CD14-positive monocyte (primary cell): ENCODE results near the gene USP53. TPM values are rescaled to one million over a fixed set of nuclear protein-coding genes. Genes with fewer than 3 reads are reported as not detected.

Experiments used
- DNase-seq, 3 donors: peaks; one replicate each; pipeline ENCODE4 v3.0.0-alpha.2; 2011 to 2022
- H2AFZ ChIP-seq: 2 replicates; pipeline ENCODE4 v1.6.0; 2012; ENCODE audit warnings: mild to moderate bottlenecking, low read depth, low read length, inconsistent platforms; ENCODE audit not compliant: insufficient read depth, poor library complexity, severe bottlenecking
- H3K27ac ChIP-seq, 2 donors: 1 replicate in 1 of 2; 2 replicates in 1 of 2; pipeline ENCODE4 v1.5.1; 2012 to 2013; ENCODE audit warnings: low read length in 2 of 2, control low read depth in 1 of 2, inconsistent platforms in 1 of 2, low read depth in 1 of 2, mild to moderate bottlenecking in 1 of 2
- H3K27me3 ChIP-seq, 2 donors: one replicate each; pipeline versions ENCODE4 v1.6.0 to v1.6.1; 2011 to 2013; ENCODE audit warnings: low read length in 2 of 2; ENCODE audit not compliant: control insufficient read depth in 2 of 2, insufficient read depth in 2 of 2
- H3K36me3 ChIP-seq, 2 donors: replicated peaks in 1 of 2; 1 replicate in 1 of 2; 2 replicates in 1 of 2; pipeline versions ENCODE4 v1.5.1 to v1.6.1; 2012 to 2013; ENCODE audit warnings: low read length in 2 of 2, control low read depth in 1 of 2, inconsistent platforms in 1 of 2, mild to moderate bottlenecking in 1 of 2; ENCODE audit not compliant: insufficient read depth in 2 of 2, control insufficient read depth in 1 of 2
- H3K4me1 ChIP-seq, 2 donors: 1 replicate in 1 of 2; 2 replicates in 1 of 2; pipeline versions ENCODE4 v1.5.1 to v1.6.1; 2012 to 2013; ENCODE audit warnings: low read length in 2 of 2, control low read depth in 1 of 2, inconsistent platforms in 1 of 2, mild to moderate bottlenecking in 1 of 2, moderate library complexity in 1 of 2; ENCODE audit not compliant: insufficient read depth in 2 of 2, control insufficient read depth in 1 of 2
- H3K4me2 ChIP-seq: replicated peaks from 2 replicates; pipeline ENCODE3; 2012; ENCODE audit warnings: low read length, moderate library complexity, mild to moderate bottlenecking; ENCODE audit not compliant: poor library complexity, severe bottlenecking; ENCODE audit errors: extremely low read depth
- H3K4me3 ChIP-seq, 3 experiments: fragments of 200-600 bp in 1 of 3; sonication (generic) in 1 of 3; replicated peaks in 1 of 3; 1 replicate in 2 of 3; 2 replicates in 1 of 3; pipeline ENCODE4 v1.5.1; 2011 to 2013; ENCODE audit warnings: low read length in 3 of 3, mild to moderate bottlenecking in 3 of 3, control low read depth in 2 of 3, low read depth in 2 of 3, inconsistent platforms in 1 of 3, moderate library complexity in 1 of 3
- H3K79me2 ChIP-seq: 2 replicates; pipeline ENCODE4 v1.6.0; 2012; ENCODE audit warnings: mild to moderate bottlenecking, control low read depth, inconsistent platforms, low read length, moderate library complexity; ENCODE audit not compliant: insufficient read depth
- H3K9ac ChIP-seq: 2 replicates; pipeline ENCODE4 v1.6.0; 2017; ENCODE audit warnings: low read length, mild to moderate bottlenecking; ENCODE audit not compliant: insufficient read depth, poor library complexity, severe bottlenecking
- H3K9me3 ChIP-seq, 2 donors: replicated peaks in 1 of 2; 1 replicate in 1 of 2; 2 replicates in 1 of 2; pipeline versions ENCODE4 v1.5.1 to v1.6.1; 2012 to 2013; ENCODE audit warnings: low read length in 2 of 2, control low read depth in 1 of 2; ENCODE audit not compliant: control insufficient read depth in 1 of 2, insufficient read depth in 1 of 2
- H4K20me1 ChIP-seq: 2 replicates; pipeline ENCODE4 v1.6.0; 2012; ENCODE audit warnings: mild to moderate bottlenecking, low read length, control low read depth, moderate library complexity; ENCODE audit not compliant: insufficient read depth
- H3K27ac Mint-ChIP-seq, 7 donors: one replicate each; pipeline ENCODE4 v1.8.0; 2020; ENCODE audit warnings: mild to moderate bottlenecking in 7 of 7, mixed read lengths in 7 of 7, moderate library complexity in 6 of 7, inconsistent platforms in 2 of 7
- H3K27me3 Mint-ChIP-seq, 3 donors: one replicate each; pipeline ENCODE4 v1.8.0; 2021 to 2022; ENCODE audit warnings: low read depth in 3 of 3, mild to moderate bottlenecking in 3 of 3, mixed read lengths in 3 of 3, moderate library complexity in 3 of 3, inconsistent platforms in 1 of 3
- H3K36me3 Mint-ChIP-seq, 2 donors: one replicate each; pipeline ENCODE4 v1.8.0; 2020; ENCODE audit warnings: mixed read lengths in 2 of 2, inconsistent platforms in 1 of 2, mild to moderate bottlenecking in 1 of 2
- H3K4me1 Mint-ChIP-seq: one replicate; pipeline ENCODE4 v1.8.0; 2020; ENCODE audit warnings: mild to moderate bottlenecking, mixed read lengths
- H3K4me3 Mint-ChIP-seq, 2 donors: one replicate each; pipeline ENCODE4 v1.8.0; 2020; ENCODE audit warnings: mild to moderate bottlenecking in 2 of 2, mixed read lengths in 2 of 2, moderate library complexity in 1 of 2
- H3K9me3 Mint-ChIP-seq, 7 donors: one replicate each; pipeline ENCODE4 v1.8.0; 2020 to 2022; ENCODE audit warnings: mixed read lengths in 7 of 7, mild to moderate bottlenecking in 6 of 7, moderate library complexity in 6 of 7, inconsistent platforms in 2 of 7
- CTCF ChIP-seq: fragments of 200-600 bp; IDR thresholded peaks from one replicate; pipeline ENCODE4 v1.8.0; 2022; ENCODE audit warnings: antibody characterized with exemption, mild to moderate bottlenecking
- WGBS: methylation state at CpG from one replicate; pipeline ENCODE4 v1.1.5; 2013; ENCODE audit warnings: missing lambda C conversion rate; ENCODE audit not compliant: insufficient coverage; 5-methylcytosine and 5-hydroxymethylcytosine counted together
- intact Hi-C, 2 donors: fragments of 100-400 bp; cut with micrococcal nuclease; formaldehyde crosslinking; loops; one replicate each; pipeline versions ENCODE4 v1.15.0 to v1.15.1; 2023
- polyA plus RNA-seq, 3 donors: library from polyadenylated mRNA; depleted of rRNA in 1 of 3; unstranded in 2 of 3; stranded (reverse) in 1 of 3; fragments of 300-500 nt in 2 of 3; fragments of >200 nt in 1 of 3; fragmentation: Illumina TruSeq in 2 of 3; gene quantifications; 1 replicate in 2 of 3; 2 replicates in 1 of 3; pipeline ENCODE4 v1.2.3, GENCODE V29; 2012 to 2021

USP53 gene
- polyA plus RNA-seq, 3 donors = 0.11 to 0.44 (median 0.22) TPM

GRCh38 chr4:119209077-119209476 lies 3.4 kb upstream of the USP53 start:
- Histone ChIP-seq H3K27ac (peak overlapping the region in 1 of 2 donors; percentile 63), H3K4me3 (no peak overlapping the region), H3K4me2 (no peak overlapping the region), H3K9me3 (no peaks in the 10 kb centered on the region), H2AFZ (no peak overlapping the region), H3K36me3 (no peaks in the 10 kb centered on the region), H3K4me1 (peaks cover 15 to 64% of the 10 kb centered on the region in 2 donors), H3K79me2 (no peaks in the 10 kb centered on the region), H3K9ac (no peak overlapping the region), H4K20me1 (no peaks in the 10 kb centered on the region), H3K27me3 (peaks cover 0 to 8% of the 10 kb centered on the region in 2 donors)
- Mint-ChIP-seq H3K27ac (peak overlapping the region in 6 of 7 donors; percentile 72 to 90 (median 79)), H3K9me3 (no peaks in the 10 kb centered on the region), H3K4me1 (peaks cover 38% of the 10 kb centered on the region), H3K36me3 (no peaks in the 10 kb centered on the region), H3K4me3 (no peak overlapping the region), H3K27me3 (peaks cover 7 to 18% (median 17%) of the 10 kb centered on the region in 3 donors)
- peak; percentile 81 to 96 (median 91) for DNase-seq
- no peak for TF ChIP-seq CTCF
- intact Hi-C loops = no loop called here

- no peak overlapping the region for H2AFZ ChIP-seq
- WGBS = 100% methylated on average over 1 of the region's 1 CpG
- H3K36me3 Mint-ChIP-seq = no peaks in the 10 kb centered on the region
- intact Hi-C loops = no loop called here
- H3K9me3 Mint-ChIP-seq = no peaks in the 10 kb centered on the region
- peak overlapping the region in 6 of 7 donors; percentile 72 to 90 (median 79) for H3K27ac Mint-ChIP-seq
- no peaks in the 10 kb centered on the region for H3K36me3 ChIP-seq
- peaks cover 15 to 59% of the 10 kb centered on the region in 2 donors for H3K4me1 ChIP-seq
- H3K9ac ChIP-seq = no peak overlapping the region
- TF ChIP-seq CTCF = no peak
- H3K4me3 ChIP-seq = no peak overlapping the region
- peaks cover 38% of the 10 kb centered on the region for H3K4me1 Mint-ChIP-seq
- H3K79me2 ChIP-seq = no peaks in the 10 kb centered on the region
- H3K4me3 Mint-ChIP-seq = peak overlapping the region in 1 of 2 donors; percentile 4
- no peaks in the 10 kb centered on the region for H3K9me3 ChIP-seq
- DNase-seq = peak in 2 of 3 donors; percentile 9
- peaks cover 0 to 8% of the 10 kb centered on the region in 2 donors for H3K27me3 ChIP-seq
- peak overlapping the region in 1 of 2 donors; percentile 63 for H3K27ac ChIP-seq
- H4K20me1 ChIP-seq = no peaks in the 10 kb centered on the region
- H3K4me2 ChIP-seq = no peak overlapping the region
- H3K27me3 Mint-ChIP-seq = peaks cover 7 to 18% (median 17%) of the 10 kb centered on the region in 3 donors
These were observed 2.9 kb upstream of the USP53 start for GRCh38 chr4:119209586-119209985.
